DOHH2 (cell line): ENCODE data around the gene NIM1K.

Experiments used
- CTCF ChIP-seq: fragments of 200-600 bp; sonication (generic); IDR thresholded peaks from one replicate; pipeline ENCODE4 v1.5.1; 2014; ENCODE audit warnings: antibody characterized with exemption, mild to moderate bottlenecking, low read depth, low read length; ENCODE audit not compliant: poor library complexity, severe bottlenecking
- EZH2phosphoT487 ChIP-seq: fragments of 200-600 bp; sonication (generic); IDR thresholded peaks from 2 replicates; pipeline ENCODE4 v1.6.1; 2017; ENCODE audit warnings: borderline replicate concordance, mild to moderate bottlenecking, antibody characterized with exemption, low read length, moderate library complexity, mixed read lengths

DNA sequence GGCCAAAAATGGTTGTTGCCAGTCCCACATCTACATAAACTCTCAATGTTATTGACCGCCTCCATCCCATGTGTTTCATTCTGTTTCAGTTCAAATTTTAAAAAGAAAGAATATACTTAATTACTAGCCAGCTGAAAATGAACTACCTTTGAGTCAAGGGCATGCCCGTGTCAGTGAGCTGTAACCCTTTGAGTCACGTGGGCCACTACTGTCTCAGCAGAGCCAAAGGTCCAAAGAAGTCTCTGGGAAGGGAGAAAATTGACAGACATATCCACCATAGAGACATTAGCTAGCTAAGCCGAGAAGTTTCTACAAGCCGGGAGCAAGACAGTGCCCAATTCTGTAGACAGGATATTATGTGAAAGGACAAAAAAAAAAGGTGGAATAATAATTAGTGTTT, 59.7 kb downstream of the NIM1K start:
- TF ChIP-seq CTCF (no peak), EZH2phosphoT487 (no peak)
